Right atrium auricular region (tissue), 2 donors: ENCODE results near the gene PTPRN2. TPM values are rescaled to one million over a fixed set of nuclear protein-coding genes. Genes with fewer than 3 reads are reported as not detected.

ENCODE experiments used
- DNase-seq: peaks from one replicate; pipeline ENCODE4 v3.0.0-alpha.2; 2019; ENCODE audit warnings: low spot score
- H3K27ac ChIP-seq, 2 donors: fragments of 200-600 bp; sonication (generic); 1 replicate in 1 of 2; 2 replicates in 1 of 2; pipeline ENCODE4 v1.5.1; 2016 to 2019
- H3K27me3 ChIP-seq, 2 donors: fragments of 200-600 bp; sonication (generic); one replicate each; pipeline versions ENCODE4 v1.5.1 to v1.6.0; 2017 to 2019
- H3K36me3 ChIP-seq: fragments of 200-600 bp; sonication (generic); one replicate; pipeline ENCODE4 v1.5.1; 2016
- H3K4me1 ChIP-seq, 2 donors: fragments of 200-600 bp; sonication (generic); one replicate each; pipeline versions ENCODE4 v1.5.1 to v1.6.0; 2017 to 2019
- H3K4me3 ChIP-seq, 2 donors: fragments of 200-600 bp; sonication (generic); 1 replicate in 1 of 2; 2 replicates in 1 of 2; pipeline ENCODE4 v1.5.1; 2017 to 2019; ENCODE audit warnings: mild to moderate bottlenecking in 1 of 2, moderate library complexity in 1 of 2
- H3K9me3 ChIP-seq, 2 donors: fragments of 200-600 bp; sonication (generic); one replicate each; pipeline ENCODE4 v1.5.1; 2019
- CTCF ChIP-seq, 2 donors: fragments of 200-600 bp; sonication (generic); IDR thresholded peaks; one replicate each; pipeline ENCODE4 v1.5.1; 2019; ENCODE audit warnings: antibody characterized with exemption in 2 of 2
- total RNA-seq, 2 donors: library from RNA; depleted of rRNA; stranded (reverse); fragments of >200 nt; gene quantifications; one replicate each; pipeline ENCODE4 v1.1.0, GENCODE V29; 2016

The PTPRN2 gene
- total RNA-seq, 2 donors from 2014 or later = 2.6 to 2.7 TPM

- Histone ChIP-seq H3K4me3 (no peak overlapping the region), H3K27ac (no peak overlapping the region), H3K9me3 (no peaks in the 10 kb centered on the region), H3K36me3 (no peaks in the 10 kb centered on the region), H3K4me1 (peaks cover 0 to 7% of the 10 kb centered on the region in 2 donors), H3K27me3 (no peaks in the 10 kb centered on the region)
- no peak for TF ChIP-seq CTCF (IDR thresholded peaks at IDR 0.05)
- DNase-seq = no peak
Measured at GRCh38 chr7:157569967-157570366, 1017.7 kb downstream of the PTPRN2 start.

GRCh38 chr7:157568770-157569584 is 1018.6 kb downstream of the PTPRN2 start:
- DNase-seq = peak; percentile 64
- Histone ChIP-seq H3K36me3 (no peaks in the 10 kb centered on the region), H3K4me3 (peak overlapping the region; percentile 51 to 55), H3K9me3 (no peaks in the 10 kb centered on the region), H3K27me3 (no peaks in the 10 kb centered on the region), H3K4me1 (peaks cover 0 to 7% of the 10 kb centered on the region in 2 donors), H3K27ac (peak overlapping the region; percentile 27 to 34)
- no peak for TF ChIP-seq CTCF (IDR thresholded peaks at IDR 0.05)

DNA sequence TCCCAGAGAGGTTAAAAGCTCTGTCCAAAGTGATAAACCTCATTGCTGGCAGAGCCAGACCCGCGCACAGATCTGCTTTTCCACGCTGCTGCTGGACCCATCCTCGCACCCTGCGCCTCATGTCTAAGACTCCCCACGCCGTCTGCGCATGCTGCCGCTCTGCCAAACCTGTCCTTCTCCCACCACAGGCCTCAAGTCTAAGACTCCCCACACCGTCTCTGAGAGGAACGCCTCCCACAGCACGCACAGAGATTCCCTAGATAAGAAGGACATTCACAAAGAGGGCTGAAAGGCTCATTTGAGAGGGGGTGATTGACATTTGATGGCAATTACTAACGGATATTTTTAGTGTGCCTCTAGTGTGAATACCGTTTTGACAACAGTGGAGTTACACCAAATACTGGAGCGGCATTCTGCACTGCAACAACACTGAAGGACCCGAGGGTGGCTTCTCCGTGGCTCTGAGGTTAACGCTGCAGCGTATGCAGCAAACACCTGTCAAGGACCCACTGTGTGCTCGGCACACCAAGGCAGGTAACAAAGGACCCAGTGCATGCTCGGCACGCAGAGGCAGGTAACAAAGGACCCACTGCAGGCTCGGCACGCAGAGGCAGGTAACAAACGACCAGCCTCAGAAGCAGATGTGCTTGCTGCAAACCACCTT is 1019.4 kb downstream of the PTPRN2 start:
- Histone ChIP-seq H3K4me3 (peak overlapping the region; percentile 51 to 55), H3K4me1 (peaks cover 0 to 7% of the 10 kb centered on the region in 2 donors), H3K27me3 (no peaks in the 10 kb centered on the region), H3K27ac (peak overlapping the region in 1 of 2 donors; percentile 34), H3K9me3 (no peaks in the 10 kb centered on the region), H3K36me3 (no peaks in the 10 kb centered on the region)
- no peak for DNase-seq
- TF ChIP-seq CTCF (IDR thresholded peaks at IDR 0.05) = no peak

DNA sequence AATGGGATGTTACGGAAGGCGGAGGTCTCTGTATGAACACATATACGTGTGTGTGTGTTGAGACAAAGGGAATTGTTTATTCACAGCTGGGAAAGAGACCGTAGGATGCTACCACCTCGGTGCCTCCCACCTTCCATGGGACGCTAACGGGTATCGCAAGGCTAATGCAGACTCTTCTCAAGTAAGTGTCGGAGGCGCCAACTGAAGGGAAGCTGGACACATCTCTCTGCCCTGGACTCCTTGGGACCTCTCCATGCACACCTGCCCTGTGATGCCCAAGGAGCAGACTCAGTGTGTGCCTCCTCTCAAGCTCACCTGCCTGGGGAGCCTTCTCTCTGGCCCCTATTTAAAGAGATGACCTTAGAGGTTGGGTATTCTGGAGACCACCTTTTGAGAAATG is 1020.0 kb downstream of the PTPRN2 start:
- peaks cover 0 to 7% of the 10 kb centered on the region in 2 donors for H3K4me1 ChIP-seq
- H3K4me3 ChIP-seq = no peak overlapping the region
- H3K36me3 ChIP-seq = no peaks in the 10 kb centered on the region
- H3K27ac ChIP-seq = no peak overlapping the region
- no peaks in the 10 kb centered on the region for H3K9me3 ChIP-seq
- TF ChIP-seq CTCF (IDR thresholded peaks at IDR 0.05) = no peak
- DNase-seq = no peak
- no peaks in the 10 kb centered on the region for H3K27me3 ChIP-seq

- no peaks in the 10 kb centered on the region for H3K27me3 ChIP-seq
- H3K36me3 ChIP-seq = no peaks in the 10 kb centered on the region
- TF ChIP-seq CTCF (IDR thresholded peaks at IDR 0.05) = no peak
- H3K4me3 ChIP-seq = no peak overlapping the region
- peaks cover 0 to 7% of the 10 kb centered on the region in 2 donors for H3K4me1 ChIP-seq
- no peaks in the 10 kb centered on the region for H3K9me3 ChIP-seq
- no peak for DNase-seq
- no peak overlapping the region for H3K27ac ChIP-seq
Measured at GRCh38 chr7:157566631-157567006, 1021.0 kb downstream of the PTPRN2 start.
